GM12873 (cell line): ENCODE data around the gene PRR5.

Experiments used
- CTCF ChIP-seq: IDR thresholded peaks from 2 replicates; pipeline ENCODE4 v1.5.1; 2012; ENCODE audit warnings: low read depth, mild to moderate bottlenecking, moderate library complexity, low read length, control low read depth; ENCODE audit not compliant: insufficient read depth; ENCODE audit errors: missing control alignments

PRR5 gene

DNA sequence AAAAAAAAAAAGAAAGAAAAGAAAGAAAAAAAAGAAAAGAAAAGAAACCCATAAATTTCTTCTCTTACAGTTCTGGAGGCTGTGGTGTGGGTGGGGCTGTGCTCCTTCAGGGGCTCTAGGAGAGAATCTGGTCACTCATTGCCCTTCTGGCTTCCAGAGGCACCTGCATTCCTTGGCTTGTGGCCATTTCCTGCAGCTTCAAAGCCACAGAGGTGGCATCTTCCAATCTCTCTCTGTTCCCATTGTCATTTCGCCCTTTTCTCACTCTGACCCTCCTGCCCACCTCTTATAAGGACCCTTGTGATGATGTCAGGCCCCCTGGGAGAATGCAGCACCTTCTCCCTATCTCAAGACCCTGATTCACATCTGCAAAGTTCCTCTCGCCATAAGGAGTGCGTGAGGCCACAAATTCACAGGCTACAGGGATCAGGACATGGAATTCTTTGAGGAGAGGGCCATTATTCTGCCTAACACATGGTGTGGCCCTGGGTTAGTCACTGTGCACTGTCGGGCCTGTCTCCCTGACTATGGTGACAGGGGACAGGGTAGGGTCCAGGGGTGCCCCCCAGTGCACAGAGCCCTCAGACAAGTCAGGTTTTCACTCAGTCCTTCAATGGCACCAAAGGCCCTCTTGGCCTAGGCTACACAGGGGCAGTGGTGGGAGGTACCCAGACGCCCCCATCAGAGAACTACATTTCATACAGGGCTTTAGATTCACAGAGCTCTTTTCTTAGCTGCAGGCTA, 38.6 kb upstream of the PRR5 start:
- TF ChIP-seq CTCF: no peak

GRCh38 chr22:44664149-44664548, 37.9 kb upstream of the PRR5 start:
- no peak for TF ChIP-seq CTCF

- TF ChIP-seq CTCF: no peak
Observed at GRCh38 chr22:44665115-44665514, 36.9 kb upstream of the PRR5 start.

GRCh38 chr22:44666207-44666585, 35.8 kb upstream of the PRR5 start:
- TF ChIP-seq CTCF: no peak

GRCh38 chr22:44667276-44667675, 34.7 kb upstream of the PRR5 start:
- no peak for TF ChIP-seq CTCF

- no peak for TF ChIP-seq CTCF
Observed at GRCh38 chr22:44667829-44668189, 34.2 kb upstream of the PRR5 start.

DNA sequence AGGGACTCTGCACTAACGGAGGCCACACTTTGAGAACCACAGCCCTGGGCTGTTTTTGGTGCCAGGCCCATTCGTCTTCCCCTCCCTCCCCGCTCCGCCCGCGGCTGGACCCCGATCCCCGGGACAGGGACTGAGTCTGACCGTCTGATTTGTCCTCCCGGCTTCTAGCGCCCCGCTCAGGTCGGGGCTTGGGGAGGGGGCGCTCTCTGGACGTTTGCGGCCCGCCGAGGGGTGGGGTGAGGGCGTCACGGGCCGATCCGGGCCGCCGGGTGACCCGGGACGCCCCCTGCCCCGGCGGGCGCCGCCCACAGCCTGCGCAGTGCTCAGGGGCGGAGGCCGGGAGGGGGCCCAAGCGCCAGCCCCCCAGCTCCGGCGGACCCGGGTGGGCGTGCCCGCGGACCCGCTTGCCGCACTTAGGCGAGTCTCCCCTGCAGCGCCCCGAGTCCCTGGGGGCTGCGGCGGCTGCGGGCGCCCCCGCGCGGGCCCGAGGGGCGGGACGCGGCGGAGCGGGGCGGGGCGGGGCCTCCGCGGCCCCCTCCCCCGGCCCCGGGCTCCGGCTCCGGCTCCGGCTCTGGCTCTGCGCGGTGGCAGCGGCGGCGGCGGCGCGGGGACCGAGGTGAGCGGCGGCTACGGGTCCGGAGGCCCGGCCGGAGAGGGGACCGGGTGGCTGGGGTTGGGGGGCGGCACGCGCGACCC, 33.7 kb upstream of the PRR5 start:
- no peak for TF ChIP-seq CTCF
